ENCODE measurements around the gene VPS37D.
"Not testable (repeated sequence)": the region's sequence is repeated elsewhere in the genome, so short reads cannot be mapped to it uniquely, and the experiment has no call there.

Gene VPS37D

DNA sequence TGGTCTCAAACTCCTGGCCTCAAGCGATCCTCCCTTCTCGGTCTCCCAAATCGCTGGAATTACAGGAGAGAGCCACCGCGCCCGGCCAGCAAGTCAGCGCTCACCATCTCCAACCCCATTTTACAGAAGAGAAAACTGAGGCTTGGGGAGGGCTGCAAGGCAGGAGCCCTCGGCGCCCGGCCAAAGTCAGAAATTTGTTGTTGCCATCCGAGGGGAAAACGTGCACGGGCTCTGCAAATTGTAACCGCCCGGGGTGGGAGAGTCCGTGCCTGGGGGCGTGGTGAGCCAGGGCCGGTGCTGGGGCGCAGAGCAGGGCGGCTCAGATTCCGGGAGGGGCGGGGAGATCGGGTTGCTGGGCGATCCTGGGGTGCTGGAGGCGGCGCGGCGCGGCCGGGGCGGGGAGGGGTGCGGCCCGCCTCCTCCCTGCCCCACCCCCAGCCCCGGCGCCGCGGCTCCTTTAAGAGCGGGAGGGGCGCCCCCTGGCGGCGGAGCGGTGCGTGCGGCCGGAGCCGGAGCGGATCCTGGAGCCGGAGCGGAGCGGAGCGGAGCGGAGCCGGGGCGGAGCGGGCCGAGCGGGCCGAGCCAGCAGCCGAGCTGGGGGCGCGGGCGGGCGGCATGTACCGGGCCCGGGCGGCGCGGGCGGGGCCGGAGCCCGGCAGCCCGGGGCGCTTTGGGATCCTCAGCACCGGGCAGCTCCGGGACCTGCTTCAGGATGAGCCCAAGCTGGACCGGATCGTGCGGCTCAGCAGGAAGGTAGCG is at the start of gene VPS37D:
Gene VPS37D, plus strand, starts transcription at position 488 of the 759 bp plus-strand sequence. Its CDS starts 128 bp downstream, at position 616.
- DNase-seq (ENCODE audit: low spot score), result peak; percentile 94

DNA sequence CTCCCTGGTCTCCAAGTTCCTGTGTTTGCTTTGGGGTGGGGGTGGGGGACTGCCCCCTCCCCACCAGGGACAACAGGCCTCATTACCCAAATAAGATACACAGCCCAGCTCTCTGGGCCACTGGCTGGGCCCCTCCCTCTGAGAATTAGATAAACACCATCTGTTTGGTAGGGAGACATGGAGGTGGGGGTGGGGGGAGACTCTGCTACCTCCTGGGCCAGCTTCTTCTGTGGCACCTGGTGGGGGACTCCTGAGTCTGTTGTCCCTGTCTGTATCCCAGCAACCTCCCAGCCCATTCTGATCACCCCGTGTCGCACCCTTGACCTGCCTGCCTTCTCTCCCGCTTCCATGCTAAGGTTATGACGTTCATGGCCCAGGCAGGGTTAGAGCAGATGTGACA is 49.1 kb upstream of the VPS37D start:
- DNase-seq (ENCODE audit: low spot score), result no peak

- not testable (repeated sequence) for DNase-seq (ENCODE audit: low spot score)
These were observed 48.2 kb upstream of the VPS37D start for GRCh38 chr7:73619394-73619793.

DNA sequence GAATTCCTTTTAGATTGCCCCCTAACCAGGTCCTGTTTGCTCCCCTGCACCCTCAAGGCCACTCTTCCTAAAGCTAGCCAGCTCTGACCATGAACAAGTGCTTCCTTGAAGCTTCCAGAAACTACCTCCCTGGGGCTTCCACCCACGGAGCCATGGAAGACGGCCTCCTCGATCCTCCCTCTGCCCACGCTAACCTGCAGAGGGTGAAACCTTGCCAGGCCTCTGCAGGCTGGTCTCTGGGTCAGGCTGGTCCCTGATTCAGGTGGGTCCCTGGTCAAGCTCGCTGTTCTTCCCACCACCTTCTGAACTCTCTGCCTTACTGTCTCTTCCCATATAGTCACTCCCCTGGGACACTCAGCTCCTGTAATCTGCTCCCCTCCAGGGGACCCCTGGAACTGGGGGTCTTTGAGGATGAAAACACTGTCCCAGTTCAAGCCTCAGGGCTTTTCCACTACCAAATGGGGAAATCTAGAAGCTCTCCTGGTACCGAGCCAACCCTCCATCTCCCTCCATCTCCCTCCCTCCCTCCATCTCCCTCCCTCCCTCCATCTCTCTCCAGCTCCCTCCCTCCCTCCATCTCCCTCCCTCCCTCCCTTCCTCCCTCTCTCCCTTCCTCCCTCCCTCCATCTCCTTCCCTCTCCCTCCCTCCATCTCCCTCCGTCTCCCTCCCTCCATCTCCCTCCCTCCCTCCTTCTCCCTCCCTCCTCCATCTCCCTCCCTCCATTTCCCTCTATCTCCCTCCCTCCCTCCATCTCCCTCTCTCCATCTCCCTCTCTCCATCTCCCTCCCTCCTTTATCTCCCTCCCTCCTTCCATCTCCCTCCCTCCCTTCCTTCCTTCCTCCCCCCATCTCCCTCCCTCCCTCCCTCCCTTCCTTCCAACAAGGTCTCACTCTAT is 46.2 kb upstream of the VPS37D start:
- DNase-seq (ENCODE audit: low spot score), result no peak

- DNase-seq (ENCODE audit: low spot score), result no peak
These were observed 45.1 kb upstream of the VPS37D start for GRCh38 chr7:73622527-73622908.

DNA sequence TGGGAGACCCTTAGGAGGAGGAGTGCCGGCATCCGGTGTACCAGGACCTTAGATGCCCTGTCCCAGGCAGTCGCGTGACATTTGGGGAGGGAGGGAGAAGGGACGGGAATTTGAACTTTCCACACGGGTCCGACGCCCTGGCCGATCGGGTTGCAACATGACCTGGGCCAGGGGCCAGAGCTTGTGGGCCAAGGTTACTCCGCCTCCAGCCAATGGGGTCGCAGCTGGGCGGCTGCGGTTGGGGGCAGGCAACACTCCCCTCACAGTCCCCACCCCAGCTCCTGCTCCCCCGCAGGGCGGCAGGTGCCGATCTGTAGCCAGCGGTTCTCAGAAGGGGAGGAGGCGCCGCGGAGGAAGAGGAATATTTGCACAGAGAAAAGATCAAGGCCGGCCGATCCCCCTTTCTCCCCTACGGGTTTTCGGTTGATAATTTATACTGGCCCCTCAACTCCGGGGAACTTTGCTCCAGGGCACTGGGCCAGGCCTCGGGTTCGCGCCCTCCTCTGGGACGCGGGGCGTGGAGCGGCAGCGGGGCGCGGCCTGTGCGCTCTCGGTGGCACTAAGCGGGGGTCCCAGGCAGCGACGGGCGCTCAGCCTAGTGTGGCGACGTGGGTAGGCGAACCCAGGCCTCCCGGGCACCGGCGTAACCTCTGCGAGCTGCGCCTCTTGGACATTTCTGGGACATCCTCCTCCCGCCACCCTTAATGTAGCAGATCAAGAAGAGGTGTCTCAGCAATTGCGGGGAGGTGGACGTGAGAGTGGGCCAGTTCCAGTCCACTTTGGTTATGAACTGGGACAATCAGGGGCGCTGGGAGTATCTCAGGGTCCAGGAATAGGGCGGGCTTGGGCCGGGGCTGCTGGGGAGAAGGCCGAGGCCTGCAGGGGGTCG is 44.5 kb upstream of the VPS37D start:
- no peak for DNase-seq (ENCODE audit: low spot score)

DNA sequence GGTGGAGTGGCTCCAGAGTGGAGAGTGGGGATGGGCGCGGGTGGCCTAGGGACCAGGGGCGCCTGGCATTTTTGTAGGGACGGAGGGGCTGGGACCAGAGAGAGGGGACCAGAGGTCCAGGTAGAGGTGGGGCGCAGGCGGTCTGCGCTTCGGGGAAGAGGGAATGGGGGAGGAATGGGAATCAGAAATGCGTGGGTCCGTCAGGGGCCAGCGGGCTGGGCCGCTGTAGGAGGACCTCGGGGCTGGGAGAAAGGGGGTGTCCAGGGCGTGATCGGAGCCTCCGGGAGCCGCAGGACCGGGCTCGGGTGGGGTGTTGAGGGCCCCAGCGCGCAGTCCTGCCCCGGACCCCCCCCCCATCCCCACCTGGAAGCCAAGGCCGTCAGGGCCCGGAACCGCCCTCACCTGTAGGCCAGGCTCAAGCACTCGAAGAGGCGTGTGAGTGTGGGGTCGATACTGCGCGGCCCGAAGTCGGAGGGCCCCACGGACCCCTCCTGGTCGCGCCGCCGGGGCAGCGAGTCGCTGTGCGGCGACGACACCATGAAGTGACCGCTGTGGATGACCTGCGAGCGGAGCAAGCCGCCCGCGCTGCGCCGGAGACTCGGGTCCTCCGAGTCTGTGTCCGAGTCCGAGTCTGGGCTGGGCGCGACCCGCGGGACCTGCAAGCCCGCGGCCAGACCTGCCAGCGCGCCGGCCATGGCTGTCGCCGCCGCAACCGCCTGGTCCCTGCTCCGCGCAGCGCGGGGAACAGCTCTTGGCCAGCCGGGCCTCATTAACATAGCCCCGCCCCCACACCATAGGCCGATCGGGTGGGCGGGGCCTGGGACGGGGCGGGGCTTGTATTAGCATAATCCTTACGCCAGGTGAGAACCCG is 43.6 kb upstream of the VPS37D start, which contains the start of gene MLXIPL:
Gene MLXIPL, minus strand, starts transcription at position 725 of the 871 bp plus-strand sequence. Its CDS starts 30 bp downstream, at position 695.
- DNase-seq (ENCODE audit: low spot score), result no peak

DNA sequence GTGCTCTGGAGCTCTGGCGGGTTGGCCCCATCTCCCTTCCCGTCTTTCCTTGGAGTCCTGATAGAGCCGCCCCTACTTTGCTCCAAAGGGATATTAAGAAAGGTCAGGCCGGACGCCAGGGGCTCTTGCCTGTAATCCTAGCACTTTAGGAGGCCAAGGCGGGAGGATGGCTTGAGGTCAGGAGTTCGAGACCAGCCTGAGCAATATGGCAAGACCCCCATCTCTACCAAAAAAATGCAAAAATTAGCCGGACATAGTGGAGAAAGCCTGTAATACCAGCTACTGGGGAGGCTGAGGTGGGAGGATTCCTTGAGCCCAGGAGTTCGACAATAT is 43.0 kb upstream of the VPS37D start:
- DNase-seq (ENCODE audit: low spot score), result no peak

GRCh38 chr7:73625276-73625675 is 42.4 kb upstream of the VPS37D start:
- DNase-seq (ENCODE audit: low spot score), result no peak

- no peak for DNase-seq (ENCODE audit: low spot score)
These were observed 40.8 kb upstream of the VPS37D start for GRCh38 chr7:73626814-73627213.

- no peak for DNase-seq (ENCODE audit: low spot score)
These were observed 39.1 kb upstream of the VPS37D start for GRCh38 chr7:73628504-73628903.

DNA sequence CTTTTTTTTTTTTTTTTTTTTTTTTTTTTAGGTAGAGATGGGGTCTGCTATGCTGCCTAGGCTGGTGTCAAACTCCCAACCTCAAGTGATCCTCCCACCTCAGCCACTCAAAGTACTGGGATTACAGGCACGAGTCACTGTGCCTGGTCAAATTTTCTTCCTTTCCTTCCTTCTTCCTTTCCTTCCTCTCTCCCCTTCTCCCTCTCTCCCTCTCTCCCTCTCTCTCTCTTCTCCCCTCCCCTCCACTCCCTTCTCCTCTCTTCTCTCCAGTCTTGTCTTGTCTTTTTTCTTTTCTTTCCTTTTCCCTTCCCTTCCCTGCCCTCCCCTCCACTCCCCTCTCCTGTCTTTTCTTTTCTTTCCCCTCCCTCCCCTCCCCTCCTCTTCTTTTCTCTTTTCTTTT is 36.1 kb upstream of the VPS37D start:
- no peak for DNase-seq (ENCODE audit: low spot score)

DNA sequence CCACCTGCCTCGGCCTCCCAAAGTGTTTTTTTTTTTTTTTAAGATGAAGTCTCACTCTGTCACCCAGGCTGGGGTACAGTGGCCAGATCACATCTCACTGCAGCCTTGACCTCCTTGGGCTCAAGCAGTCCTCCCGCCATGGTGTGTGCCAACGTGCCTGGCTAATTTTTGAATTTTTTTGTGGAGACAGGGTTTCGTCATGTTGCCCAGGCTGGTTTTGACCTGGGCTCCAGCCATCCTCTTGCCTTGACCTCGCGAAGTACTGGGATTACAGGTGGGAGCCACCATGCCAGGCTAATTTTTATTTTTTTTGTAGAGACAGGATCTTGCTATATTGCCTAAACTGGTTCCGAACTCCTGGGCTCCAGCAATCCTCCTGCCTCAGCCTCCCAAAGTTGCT is 34.3 kb upstream of the VPS37D start:
- no peak for DNase-seq (ENCODE audit: low spot score)

DNA sequence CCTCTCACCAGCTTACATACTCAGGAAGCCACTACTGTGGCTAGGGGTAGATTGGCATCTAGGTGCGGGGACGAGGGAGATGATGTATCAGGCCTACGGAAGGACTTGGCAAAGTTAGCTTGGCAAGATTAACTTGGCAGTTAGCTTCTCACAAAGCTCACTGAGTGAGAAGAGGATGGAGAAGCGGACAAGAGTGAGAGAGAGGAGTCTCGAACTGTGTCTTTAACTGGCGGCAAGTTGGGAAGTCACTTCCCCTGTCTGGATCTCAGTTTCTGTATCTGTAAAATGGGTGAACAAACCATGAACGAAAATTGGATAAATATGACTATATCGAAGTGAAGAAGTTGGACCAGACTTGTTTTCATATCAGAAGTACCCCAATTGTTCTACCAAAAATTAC is 33.8 kb upstream of the VPS37D start:
- no peak for DNase-seq (ENCODE audit: low spot score)

DNA sequence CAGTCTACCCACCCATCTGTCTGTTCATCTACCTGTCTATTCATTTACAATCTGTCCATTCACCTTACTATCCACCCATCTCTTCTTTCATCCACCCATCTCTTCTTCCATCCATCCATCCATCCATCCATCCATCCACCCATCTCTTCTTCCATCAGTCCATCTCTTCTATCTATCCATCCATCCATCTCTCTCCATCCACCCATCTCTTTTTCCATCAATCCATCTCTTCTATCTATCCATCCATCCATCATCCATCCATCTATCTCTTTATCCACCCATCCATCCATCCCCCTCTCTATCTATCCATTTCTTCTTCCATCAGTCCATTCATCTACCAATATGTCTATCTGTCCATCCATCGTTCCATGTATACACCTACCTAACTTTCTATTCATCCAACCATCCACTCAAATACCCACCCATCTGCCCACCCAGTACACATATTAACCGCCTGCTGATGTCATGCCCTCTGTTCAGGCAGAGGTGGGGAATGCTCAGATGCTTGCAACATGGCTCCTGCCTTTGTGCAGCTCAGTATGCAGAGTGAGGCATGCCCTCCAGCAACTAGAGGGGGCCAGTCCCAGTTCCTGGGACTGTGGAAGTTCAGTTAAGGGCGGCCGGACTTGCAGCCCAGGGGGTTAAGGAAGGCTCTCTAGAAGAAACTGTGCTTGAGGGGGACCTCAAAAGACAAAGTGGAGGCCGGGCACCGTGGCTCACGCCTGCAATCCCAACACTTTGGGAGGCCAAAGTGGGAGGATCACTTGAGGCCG is 32.0 kb upstream of the VPS37D start:
- no peak for DNase-seq (ENCODE audit: low spot score)

- DNase-seq (ENCODE audit: low spot score), result no peak
These were observed 28.7 kb upstream of the VPS37D start for GRCh38 chr7:73638911-73639310.

DNA sequence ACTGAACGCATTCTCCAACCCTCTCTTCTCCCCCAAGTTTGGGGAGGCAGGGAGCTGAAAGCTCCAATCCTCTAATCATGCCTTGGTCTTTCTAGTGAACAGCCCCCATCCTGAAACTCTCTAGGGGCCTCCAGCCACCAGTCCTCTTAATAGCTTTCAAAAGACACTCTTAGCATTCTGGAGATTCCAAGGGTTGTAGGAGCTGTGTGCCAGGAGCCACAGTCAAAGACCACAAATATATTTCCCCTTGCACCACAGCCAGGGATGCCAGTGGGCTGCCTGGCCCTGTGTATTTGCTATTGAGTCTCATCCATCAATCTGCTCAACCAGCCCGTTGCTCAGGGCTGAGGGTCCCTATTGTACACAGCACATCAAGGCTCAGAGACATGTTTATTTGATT is 24.8 kb upstream of the VPS37D start:
- DNase-seq (ENCODE audit: low spot score), result no peak

DNA sequence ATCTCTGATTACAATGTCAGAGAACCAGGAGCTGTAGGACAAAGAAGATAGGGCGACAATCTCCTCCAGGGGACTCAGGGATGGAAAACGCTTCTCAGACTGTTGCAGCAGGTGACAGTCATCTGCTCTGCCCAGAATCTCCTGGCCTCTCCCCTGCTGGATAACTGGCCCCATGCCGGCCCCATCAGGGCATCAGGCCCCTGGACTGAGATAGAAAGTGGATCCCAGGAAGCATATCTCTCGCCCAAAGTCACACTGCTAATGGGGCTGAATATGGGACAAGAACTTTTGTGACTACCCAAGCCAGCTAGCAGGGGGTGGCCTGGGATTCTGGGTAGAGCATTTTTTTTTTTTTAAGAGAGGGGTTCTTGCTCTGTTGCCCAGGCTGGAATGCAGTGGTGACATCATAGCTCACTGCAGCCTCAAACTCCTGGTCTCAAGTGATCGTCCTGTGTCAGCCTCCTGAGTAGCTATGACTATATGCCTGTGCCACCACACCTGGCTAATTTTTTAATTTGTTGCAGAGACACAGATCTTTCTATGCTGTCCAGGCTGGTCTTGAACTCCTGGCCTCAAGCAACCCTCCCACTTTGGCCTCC is 22.8 kb upstream of the VPS37D start:
- no peak for DNase-seq (ENCODE audit: low spot score)

DNA sequence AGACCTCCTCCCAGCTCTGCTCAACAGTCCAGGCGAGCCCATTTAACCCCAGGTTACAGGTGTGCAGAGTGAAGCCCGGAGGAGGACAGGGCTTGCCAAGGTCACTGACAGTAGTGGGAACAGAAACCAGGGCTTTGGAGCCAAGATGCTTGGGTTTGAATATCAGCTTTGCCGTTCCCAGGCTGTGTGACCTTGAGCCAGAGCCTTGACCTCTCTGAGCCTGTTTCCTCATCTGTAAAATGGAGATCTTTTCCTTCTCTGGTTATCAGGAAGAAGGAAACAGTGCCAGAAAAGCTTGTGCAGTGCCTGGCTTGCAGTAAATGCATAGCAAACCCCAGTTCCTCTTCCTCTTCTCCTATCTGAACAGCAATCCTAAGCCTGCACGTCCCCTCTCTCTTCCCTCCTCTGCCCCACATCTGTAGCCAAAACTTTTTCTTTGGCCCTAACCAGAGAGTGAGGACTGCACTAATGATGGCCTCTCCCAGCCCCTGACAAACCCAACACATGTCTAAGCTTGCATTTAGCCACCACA is 21.9 kb upstream of the VPS37D start:
- no peak for DNase-seq (ENCODE audit: low spot score)

Measured in left forelimb (tissue), 1 donor.